Measurements from ENCODE around the gene TMEM135.

- no peak for TF ChIP-seq CTCF (IDR thresholded peaks at IDR 0.05)
- TF ChIP-seq POLR2A (IDR thresholded peaks at IDR 0.05): no peak
These were observed 228.2 kb downstream of the TMEM135 start for GRCh38 chr11:87265979-87266378.

All from right lobe of liver (tissue), 4 donors.